ENCODE data around the gene KRT77. TPM values are rescaled to one million over a fixed set of nuclear protein-coding genes. Genes with fewer than 3 reads are reported as not detected.

KRT77 gene
- total RNA-seq, 1 donor from 2014 or later, result not detected

GRCh38 chr12:52662093-52662917, 41.0 kb downstream of the KRT77 start:
- no peak for DNase-seq (ENCODE audit: low read depth)
- no peak for FAIRE-seq
- TF ChIP-seq CTCF (IDR thresholded peaks at IDR 0.05; ENCODE audit: insufficient read depth, low read length, severe bottlenecking), result no peak
- H3K36me3 ChIP-seq (ENCODE audit: control insufficient read depth, insufficient read depth, low read length), result no peaks in the 10 kb centered on the region
- peaks cover 4% of the 10 kb centered on the region for H3K27me3 ChIP-seq (ENCODE audit: control insufficient read depth, insufficient read depth, low read length)
- H3K4me3 ChIP-seq (ENCODE audit: low read depth, low read length), result no peak overlapping the region

- TF ChIP-seq CTCF (IDR thresholded peaks at IDR 0.05; ENCODE audit: insufficient read depth, low read length, severe bottlenecking), result no peak
- FAIRE-seq, result no peak
Observed at GRCh38 chr12:52661668-52662067, 41.7 kb downstream of the KRT77 start.

GRCh38 chr12:52660934-52661499, 42.3 kb downstream of the KRT77 start:
- peaks cover 4% of the 10 kb centered on the region for H3K27me3 ChIP-seq (ENCODE audit: control insufficient read depth, insufficient read depth, low read length)
- FAIRE-seq, result no peak

More at GRCh38 chr12:52661668-52662067, 41.7 kb downstream of the KRT77 start:
- Histone ChIP-seq H3K27me3 (ENCODE audit: control insufficient read depth, insufficient read depth, low read length) (peaks cover 4% of the 10 kb centered on the region), H3K4me3 (ENCODE audit: low read depth, low read length) (no peak overlapping the region), H3K36me3 (ENCODE audit: control insufficient read depth, insufficient read depth, low read length) (no peaks in the 10 kb centered on the region)
- no peak for DNase-seq (ENCODE audit: low read depth)

GRCh38 chr12:52659951-52660350, 43.4 kb downstream of the KRT77 start:
- FAIRE-seq (no peak), DNase-seq (ENCODE audit: low read depth) (no peak)
- H3K27me3 ChIP-seq (ENCODE audit: control insufficient read depth, insufficient read depth, low read length), result peaks cover 4% of the 10 kb centered on the region

More at GRCh38 chr12:52660934-52661499, 42.3 kb downstream of the KRT77 start:
- no peak for DNase-seq (ENCODE audit: low read depth)
- no peaks in the 10 kb centered on the region for H3K36me3 ChIP-seq (ENCODE audit: control insufficient read depth, insufficient read depth, low read length)
- TF ChIP-seq CTCF (IDR thresholded peaks at IDR 0.05; ENCODE audit: insufficient read depth, low read length, severe bottlenecking), result no peak
- H3K4me3 ChIP-seq (ENCODE audit: low read depth, low read length), result no peak overlapping the region

GRCh38 chr12:52659395-52659794, 43.9 kb downstream of the KRT77 start:
- Histone ChIP-seq H3K36me3 (ENCODE audit: control insufficient read depth, insufficient read depth, low read length) (no peaks in the 10 kb centered on the region), H3K27me3 (ENCODE audit: control insufficient read depth, insufficient read depth, low read length) (peaks cover 8% of the 10 kb centered on the region), H3K4me3 (ENCODE audit: low read depth, low read length) (no peak overlapping the region)
- DNase-seq (ENCODE audit: low read depth), result no peak
- no peak for FAIRE-seq
- no peak for TF ChIP-seq CTCF (IDR thresholded peaks at IDR 0.05; ENCODE audit: insufficient read depth, low read length, severe bottlenecking)

More at GRCh38 chr12:52659951-52660350, 43.4 kb downstream of the KRT77 start:
- H3K4me3 ChIP-seq (ENCODE audit: low read depth, low read length), result no peak overlapping the region
- no peaks in the 10 kb centered on the region for H3K36me3 ChIP-seq (ENCODE audit: control insufficient read depth, insufficient read depth, low read length)
- TF ChIP-seq CTCF (IDR thresholded peaks at IDR 0.05; ENCODE audit: insufficient read depth, low read length, severe bottlenecking), result no peak

All from bronchial epithelial cell (primary cell).